C1 segment of cervical spinal cord (tissue), 14 donors: ENCODE results near the gene DNASE2B.

ENCODE experiments used
- DNase-seq, 14 donors: peaks; one replicate each; lab custom pipeline; 2025; lab: John Stamatoyannopoulos, UW

DNASE2B gene

DNA sequence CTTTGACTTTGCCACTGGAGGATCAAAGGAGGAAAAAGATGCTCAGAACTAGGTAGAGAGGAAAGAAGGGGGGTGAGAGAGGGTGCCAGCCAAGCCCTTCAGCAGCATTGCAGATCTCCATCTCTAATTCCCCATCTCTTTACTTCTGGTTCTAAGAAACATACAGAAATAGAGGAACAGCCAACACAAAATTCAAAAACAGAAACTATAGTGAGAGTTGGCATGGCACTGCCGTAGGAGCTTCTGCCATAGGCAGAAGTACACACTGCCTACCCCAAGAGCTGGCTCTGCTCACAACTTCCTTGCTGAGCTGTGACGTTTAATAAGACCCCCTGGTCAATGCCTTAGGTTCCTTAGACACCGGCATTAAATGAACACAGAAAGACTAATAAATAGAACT lies 54.2 kb downstream of the DNASE2B start:
- DNase-seq = no peak

DNA sequence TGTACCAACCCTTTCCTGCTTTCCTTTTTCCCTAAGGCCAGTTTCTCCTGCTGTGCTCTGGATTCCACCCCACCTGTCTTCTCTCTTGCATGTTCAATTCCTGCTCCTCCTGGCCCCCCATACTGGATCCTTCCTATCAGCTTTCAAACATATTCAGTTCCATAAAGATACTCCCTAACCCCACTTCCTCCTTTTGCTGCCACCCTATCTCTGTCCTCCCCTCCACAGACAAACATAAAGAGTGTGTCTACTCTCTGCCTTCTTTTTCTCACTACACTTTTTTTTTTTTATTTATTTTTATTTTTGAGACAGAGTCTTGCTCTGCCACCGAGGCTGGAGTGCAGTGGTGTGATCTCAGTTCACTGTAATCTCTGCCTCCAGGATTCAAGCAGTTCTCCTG lies 63.8 kb downstream of the DNASE2B start:
- DNase-seq = no peak
